Psoas muscle (tissue), 8 donors: ENCODE results near the gene TKTL1. TPM values are rescaled to one million over a fixed set of nuclear protein-coding genes. Genes with fewer than 3 reads are reported as not detected.

ENCODE experiments used
- ATAC-seq, 4 donors: fragments of 200-7000 bp; cut with Tn5 transposase; one replicate each; pipeline ENCODE4 v1.9.1; 2020; ENCODE audit warnings: moderate library complexity in 3 of 4, mild to moderate bottlenecking in 2 of 4
- DNase-seq, 2 donors: peaks; one replicate each; pipeline ENCODE4 v3.0.0-alpha.2; 2020
- H3K27ac ChIP-seq: fragments of 200-600 bp; one replicate; pipeline ENCODE4 v1.8.0; 2022
- H3K27me3 ChIP-seq, 3 donors: fragments of 200-600 bp in 1 of 3; one replicate each; pipeline versions ENCODE4 v1.6.1 to v1.8.0; 2013 to 2022; ENCODE audit warnings: low read length in 2 of 3, mild to moderate bottlenecking in 2 of 3, moderate library complexity in 1 of 3; ENCODE audit not compliant: insufficient read depth in 3 of 3
- H3K36me3 ChIP-seq, 2 donors: fragments of 200-600 bp in 1 of 2; one replicate each; pipeline versions ENCODE4 v1.6.1 to v1.8.0; 2013 to 2022; ENCODE audit warnings: low read depth in 1 of 2, mild to moderate bottlenecking in 1 of 2, moderate library complexity in 1 of 2; ENCODE audit not compliant: insufficient read depth in 1 of 2
- H3K4me1 ChIP-seq: fragments of 200-600 bp; one replicate; pipeline ENCODE4 v1.8.0; 2022
- H3K4me3 ChIP-seq: fragments of 200-600 bp; one replicate; pipeline ENCODE4 v1.8.0; 2022; ENCODE audit warnings: mild to moderate bottlenecking
- H3K9me3 ChIP-seq: fragments of 200-600 bp; one replicate; pipeline ENCODE4 v1.8.0; 2022
- WGBS, 3 donors: extraction: QIAGEN DNeasy Blood & Tissue Kit; methylation state at CpG; one replicate each; pipeline versions ENCODE4 v1.1.6 to v1.1.7; 2013; 5-methylcytosine and 5-hydroxymethylcytosine counted together
- intact Hi-C, 2 donors: fragments of 100-400 bp; cut with DNase I; formaldehyde crosslinking; loops; one replicate each; pipeline versions ENCODE4 v1.11.0 to v1.14.2; 2022
- polyA plus RNA-seq, 3 donors: library from polyadenylated mRNA; stranded (reverse); fragments of 200-250 nt; gene quantifications; one replicate each; pipeline ENCODE4 v1.2.3, GENCODE V29; 2013
- total RNA-seq, 4 donors: library from RNA; stranded (reverse); fragmentation: NEBNext Ultra II Directional in 2 of 4; extraction: Animal tissue kit (Norgen Biotek cat#: 25700) in 2 of 4; gene quantifications; one replicate each; pipeline versions ENCODE4 v1.2.1 to v1.2.4, GENCODE V29; 2021 to 2023
- TF ChIP-seq, protein P1 (sequence below): fragments of 200-600 bp; IDR thresholded peaks from one replicate; pipeline ENCODE4 v1.8.0; 2022; ENCODE audit warnings: antibody characterized with exemption
- donor health status: healthy with polysubstance abuse.
- donor health status: DM: no; HTN: no; CAD: no; lungs with moderate emphysema.
- donor health status: Bipolar disorder and iron deficiency.
- donor health status: healthy.
- donor health status: DM: yes; HTN: yes; CAD: no.
- donor health status: DM: no; HTN: no; CAD: no.
- donor health status: DM: no; HTN: no; CAD: no.
- donor health status: DM: yes; HTN: yes; CAD: no.

TKTL1 gene
- total and polyA plus RNA-seq, 7 donors = 0.19 to 0.52 (median 0.28) TPM; not detected in 1

DNA sequence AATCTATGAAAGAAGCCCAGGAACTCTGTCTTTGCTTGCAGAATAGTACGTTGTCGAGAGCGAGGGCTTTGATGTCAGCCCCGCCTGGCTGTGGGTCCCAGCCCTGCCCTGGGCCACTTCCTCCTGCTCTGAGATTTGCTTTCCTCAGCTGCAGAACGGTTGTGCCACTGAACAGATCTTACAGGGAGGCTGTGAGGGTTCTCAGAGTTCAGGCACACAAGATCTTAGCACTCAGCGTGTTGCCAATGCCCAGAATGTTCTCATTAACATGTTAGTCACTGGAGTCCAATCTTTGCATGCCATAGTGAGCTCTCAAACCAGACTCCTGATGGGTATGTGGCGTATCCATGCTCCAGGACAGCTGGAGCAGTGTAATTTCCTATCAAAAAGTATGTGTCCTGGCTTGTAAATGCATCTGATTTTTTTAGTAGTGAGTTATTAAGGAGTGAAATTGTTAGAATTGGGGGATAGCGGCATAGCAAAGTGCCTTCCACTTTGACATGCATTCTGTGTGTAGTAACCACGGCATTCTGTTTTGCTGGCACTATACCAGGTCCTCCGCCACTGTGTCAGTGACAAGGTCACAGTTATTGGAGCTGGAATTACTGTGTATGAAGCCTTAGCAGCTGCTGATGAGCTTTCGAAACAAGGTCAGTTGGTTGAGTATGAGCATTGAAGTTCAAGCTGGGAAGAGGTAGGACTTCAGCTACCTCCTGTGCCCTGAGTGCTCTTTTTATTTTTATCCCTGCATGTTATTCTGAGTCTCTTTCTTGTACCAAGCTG is 31.6 kb downstream of the TKTL1 start:
- TF ChIP-seq, protein P1, sequence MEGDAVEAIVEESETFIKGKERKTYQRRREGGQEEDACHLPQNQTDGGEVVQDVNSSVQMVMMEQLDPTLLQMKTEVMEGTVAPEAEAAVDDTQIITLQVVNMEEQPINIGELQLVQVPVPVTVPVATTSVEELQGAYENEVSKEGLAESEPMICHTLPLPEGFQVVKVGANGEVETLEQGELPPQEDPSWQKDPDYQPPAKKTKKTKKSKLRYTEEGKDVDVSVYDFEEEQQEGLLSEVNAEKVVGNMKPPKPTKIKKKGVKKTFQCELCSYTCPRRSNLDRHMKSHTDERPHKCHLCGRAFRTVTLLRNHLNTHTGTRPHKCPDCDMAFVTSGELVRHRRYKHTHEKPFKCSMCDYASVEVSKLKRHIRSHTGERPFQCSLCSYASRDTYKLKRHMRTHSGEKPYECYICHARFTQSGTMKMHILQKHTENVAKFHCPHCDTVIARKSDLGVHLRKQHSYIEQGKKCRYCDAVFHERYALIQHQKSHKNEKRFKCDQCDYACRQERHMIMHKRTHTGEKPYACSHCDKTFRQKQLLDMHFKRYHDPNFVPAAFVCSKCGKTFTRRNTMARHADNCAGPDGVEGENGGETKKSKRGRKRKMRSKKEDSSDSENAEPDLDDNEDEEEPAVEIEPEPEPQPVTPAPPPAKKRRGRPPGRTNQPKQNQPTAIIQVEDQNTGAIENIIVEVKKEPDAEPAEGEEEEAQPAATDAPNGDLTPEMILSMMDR = no peak
- ATAC-seq = peak; percentile 74 to 85 (median 79)
- no peak for DNase-seq
- no peaks in the 10 kb centered on the region for H3K9me3 ChIP-seq
- H3K4me3 ChIP-seq = no peak overlapping the region
- no peaks in the 10 kb centered on the region for H3K4me1 ChIP-seq
- peak overlapping the region; percentile 38 for H3K27ac ChIP-seq
- no peaks in the 10 kb centered on the region for H3K36me3 ChIP-seq
- WGBS, 3 donors = 18 to 42% (median 29%) methylated on average over 11 of the region's 11 CpGs
- intact Hi-C loops = no loop called here
- H3K27me3 ChIP-seq = no peaks in the 10 kb centered on the region

DNA sequence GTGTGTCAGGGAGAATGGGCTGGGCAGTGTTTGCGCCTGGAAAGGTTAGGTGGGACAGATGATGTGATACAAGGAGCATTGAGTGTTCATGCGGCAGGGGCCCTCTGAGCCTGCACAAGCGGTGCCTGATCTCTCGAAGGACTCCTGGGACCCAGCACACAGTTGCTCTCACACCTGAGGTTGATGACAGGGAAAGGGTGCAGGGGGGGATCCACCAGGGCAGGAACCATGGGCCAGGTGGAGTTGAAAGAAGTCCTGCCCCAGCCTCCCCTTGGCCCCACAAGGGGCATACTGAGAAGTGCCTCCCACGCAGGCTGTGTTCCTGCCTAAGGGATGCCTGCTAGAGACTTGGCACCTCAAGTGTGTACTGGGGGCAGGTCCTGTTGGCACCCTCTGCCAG is 33.1 kb downstream of the TKTL1 start:
- no peak overlapping the region for H3K27ac ChIP-seq
- H3K27me3 ChIP-seq = no peaks in the 10 kb centered on the region
- H3K4me1 ChIP-seq = no peaks in the 10 kb centered on the region
- ATAC-seq (no peak), DNase-seq (no peak)
- no peaks in the 10 kb centered on the region for H3K36me3 ChIP-seq
- no peak overlapping the region for H3K4me3 ChIP-seq
- WGBS, 3 donors = 85 to 99% (median 94%) methylated on average over 5 of the region's 5 CpGs
- TF ChIP-seq, protein P1 = no peak
- intact Hi-C loops = no loop called here
- H3K9me3 ChIP-seq = no peaks in the 10 kb centered on the region

DNA sequence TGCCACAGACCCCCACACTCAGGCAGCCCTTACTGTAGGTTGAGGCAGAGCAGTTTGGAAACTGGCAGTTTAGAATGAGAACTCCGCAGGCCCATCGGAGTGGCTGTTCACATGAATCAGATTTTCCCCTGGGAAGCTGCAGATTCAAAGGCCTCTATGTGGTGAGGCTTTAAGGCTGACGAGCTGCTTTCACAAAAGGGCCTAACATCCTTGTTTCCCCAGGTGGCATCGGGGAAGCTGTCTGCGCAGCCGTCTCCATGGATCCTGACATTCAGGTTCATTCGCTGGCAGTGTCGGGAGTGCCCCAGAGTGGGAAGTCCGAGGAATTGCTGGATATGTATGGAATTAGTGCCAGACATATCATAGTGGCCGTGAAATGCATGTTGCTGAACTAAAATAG is 33.7 kb downstream of the TKTL1 start:
- Histone ChIP-seq H3K36me3 (no peaks in the 10 kb centered on the region), H3K4me1 (no peaks in the 10 kb centered on the region), H3K27me3 (no peaks in the 10 kb centered on the region), H3K9me3 (no peaks in the 10 kb centered on the region), H3K27ac (no peak overlapping the region), H3K4me3 (no peak overlapping the region)
- DNase-seq (no peak), ATAC-seq (no peak)
- intact Hi-C loops = no loop called here
- 71 to 83% (median 80%) methylated on average over 8 to 10 of the region's 10 CpGs for WGBS, 3 donors
- TF ChIP-seq, protein P1 = no peak

DNA sequence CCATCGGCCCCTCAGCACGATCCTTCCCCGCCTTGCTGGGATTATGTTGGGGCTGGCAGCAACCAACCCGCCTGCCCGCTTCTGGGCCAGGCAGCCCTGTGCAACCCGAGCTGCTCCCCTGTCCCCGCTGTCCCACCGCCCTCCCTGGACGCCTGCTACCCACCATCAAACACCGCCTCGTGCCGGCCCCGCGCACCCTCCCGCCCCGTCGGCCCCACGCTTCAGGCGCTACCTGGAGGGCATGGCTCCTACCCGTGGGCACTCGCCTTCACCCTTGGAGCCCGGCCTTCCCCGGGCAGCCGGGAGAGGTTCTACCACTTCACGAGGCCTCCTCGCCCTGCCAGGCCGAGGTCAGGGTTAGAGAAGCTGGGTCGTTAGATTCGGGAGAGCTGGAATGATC is 37.0 kb downstream of the TKTL1 start:
- 88 to 94% (median 93%) methylated on average over 23 to 29 of the region's 29 CpGs for WGBS, 3 donors
- intact Hi-C loops = no loop called here
- no peak for ATAC-seq

More for the DNA sequence above, 37.0 kb downstream of the TKTL1 start:
- no peak overlapping the region for H3K27ac ChIP-seq
- no peaks in the 10 kb centered on the region for H3K4me1 ChIP-seq
- H3K36me3 ChIP-seq = no peaks in the 10 kb centered on the region
- TF ChIP-seq, protein P1 = no peak
- H3K27me3 ChIP-seq = no peaks in the 10 kb centered on the region
- no peak for DNase-seq
- H3K4me3 ChIP-seq = no peak overlapping the region
- no peaks in the 10 kb centered on the region for H3K9me3 ChIP-seq
